HFF-Myc (cell line): ENCODE measurements around the gene CYP2C8.
"Not testable (repeated sequence)": the region's sequence is repeated elsewhere in the genome, so short reads cannot be mapped to it uniquely, and the experiment has no call there.

Experiments
- DNase-seq: peaks from one replicate; pipeline ENCODE4 v3.0.0-alpha.2; 2011; ENCODE audit warnings: low read depth; ENCODE audit errors: extremely low read depth
- H3K4me3 ChIP-seq: replicated peaks from 2 replicates; pipeline ENCODE4 v1.5.1; 2011; ENCODE audit warnings: low read depth, mild to moderate bottlenecking, control low read depth, low read length
- CTCF ChIP-seq: IDR thresholded peaks from 2 replicates; pipeline ENCODE4 v1.5.1; 2012; ENCODE audit warnings: mild to moderate bottlenecking, low read depth, low read length, control low read depth; ENCODE audit errors: missing control alignments

Gene CYP2C8

GRCh38 chr10:95069286-95069685 lies at the start of gene CYP2C8:
CYP2C8 (minus strand) TSS chr10:95069497; CDS start chr10:95069402, 95 bp downstream.
- no peak for DNase-seq
- no peak within 1 kb of the TSS for H3K4me3 ChIP-seq
- TF ChIP-seq CTCF, result no peak

GRCh38 chr10:95116869-95117269 lies 47.6 kb upstream of the CYP2C8 start:
- H3K4me3 ChIP-seq, result no peak overlapping the region
- no peak for TF ChIP-seq CTCF
- DNase-seq, result no peak

GRCh38 chr10:95110823-95111222 lies 41.5 kb upstream of the CYP2C8 start:
- not testable (repeated sequence) for DNase-seq, H3K4me3 ChIP-seq

- TF ChIP-seq CTCF, result no peak
- DNase-seq, result no peak
- no peak overlapping the region for H3K4me3 ChIP-seq
These were observed 28.5 kb upstream of the CYP2C8 start for GRCh38 chr10:95097805-95098204.

- TF ChIP-seq CTCF, result no peak
- DNase-seq, result no peak
- no peak overlapping the region for H3K4me3 ChIP-seq
These were observed 26.8 kb upstream of the CYP2C8 start for GRCh38 chr10:95096143-95096542.

GRCh38 chr10:95079626-95080025 lies 10.3 kb upstream of the CYP2C8 start:
- DNase-seq, H3K4me3 ChIP-seq: not testable (repeated sequence)

GRCh38 chr10:95077556-95077955 lies 8.3 kb upstream of the CYP2C8 start:
- no peak for TF ChIP-seq CTCF
- DNase-seq, result no peak
- H3K4me3 ChIP-seq, result no peak overlapping the region

- no peak for TF ChIP-seq CTCF
- DNase-seq, result no peak
- no peak overlapping the region for H3K4me3 ChIP-seq
These were observed 1.9 kb upstream of the CYP2C8 start for GRCh38 chr10:95071107-95071660.

GRCh38 chr10:95064125-95064524 lies 5.2 kb downstream of the CYP2C8 start:
- not testable (repeated sequence) for H3K4me3 ChIP-seq, DNase-seq
